Measurements from ENCODE around the gene PTPRM. TPM values are rescaled to one million over a fixed set of nuclear protein-coding genes. Genes with fewer than 3 reads are reported as not detected.

The PTPRM gene
- total RNA-seq, 1 donor from 2014 or later = 42.1 TPM

DNA sequence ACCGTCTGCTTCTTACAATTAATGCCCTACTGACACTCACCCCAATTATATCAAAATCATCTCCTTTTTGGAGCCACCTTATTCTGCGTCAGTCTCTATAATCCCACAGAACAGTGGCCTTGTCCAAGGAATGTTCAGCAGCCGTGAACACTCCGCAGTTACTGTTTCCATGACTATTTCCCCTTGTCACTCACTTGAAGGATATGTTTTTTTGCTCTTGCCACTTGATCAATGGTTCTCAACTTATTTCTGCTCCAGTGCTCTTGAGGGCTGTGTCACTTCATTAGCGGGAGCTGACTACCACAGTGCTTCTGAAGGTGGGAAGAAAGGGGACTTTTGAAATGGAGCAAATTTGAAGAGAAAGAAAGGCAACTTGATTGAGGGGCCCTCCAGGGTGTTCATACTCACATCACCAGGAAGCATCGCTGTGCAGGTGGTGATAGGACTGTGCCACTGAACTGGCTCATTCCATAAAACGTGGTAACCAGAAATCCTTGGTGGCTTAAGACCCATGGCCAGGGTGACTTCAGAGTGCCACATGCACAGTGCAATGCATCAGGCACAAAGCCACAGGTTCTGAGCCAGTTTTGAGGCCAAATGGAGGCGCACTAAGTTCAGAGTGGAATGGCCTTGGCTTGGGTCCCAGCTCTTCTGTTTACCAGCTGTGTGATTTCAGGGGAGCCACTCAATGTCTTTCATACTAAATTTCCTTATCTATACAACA lies 721.5 kb downstream of the PTPRM start:
- DNase-seq (ENCODE audit: low read depth) (no peak), FAIRE-seq (no peak)
- H3K4me3 ChIP-seq (ENCODE audit: low read depth, low read length) = no peak overlapping the region
- H3K27me3 ChIP-seq (ENCODE audit: control insufficient read depth, insufficient read depth, low read length) = no peaks in the 10 kb centered on the region
- no peaks in the 10 kb centered on the region for H3K36me3 ChIP-seq (ENCODE audit: control insufficient read depth, insufficient read depth, low read length)
- TF ChIP-seq, protein P1, sequence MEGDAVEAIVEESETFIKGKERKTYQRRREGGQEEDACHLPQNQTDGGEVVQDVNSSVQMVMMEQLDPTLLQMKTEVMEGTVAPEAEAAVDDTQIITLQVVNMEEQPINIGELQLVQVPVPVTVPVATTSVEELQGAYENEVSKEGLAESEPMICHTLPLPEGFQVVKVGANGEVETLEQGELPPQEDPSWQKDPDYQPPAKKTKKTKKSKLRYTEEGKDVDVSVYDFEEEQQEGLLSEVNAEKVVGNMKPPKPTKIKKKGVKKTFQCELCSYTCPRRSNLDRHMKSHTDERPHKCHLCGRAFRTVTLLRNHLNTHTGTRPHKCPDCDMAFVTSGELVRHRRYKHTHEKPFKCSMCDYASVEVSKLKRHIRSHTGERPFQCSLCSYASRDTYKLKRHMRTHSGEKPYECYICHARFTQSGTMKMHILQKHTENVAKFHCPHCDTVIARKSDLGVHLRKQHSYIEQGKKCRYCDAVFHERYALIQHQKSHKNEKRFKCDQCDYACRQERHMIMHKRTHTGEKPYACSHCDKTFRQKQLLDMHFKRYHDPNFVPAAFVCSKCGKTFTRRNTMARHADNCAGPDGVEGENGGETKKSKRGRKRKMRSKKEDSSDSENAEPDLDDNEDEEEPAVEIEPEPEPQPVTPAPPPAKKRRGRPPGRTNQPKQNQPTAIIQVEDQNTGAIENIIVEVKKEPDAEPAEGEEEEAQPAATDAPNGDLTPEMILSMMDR (IDR thresholded peaks at IDR 0.05; ENCODE audit: insufficient read depth, low read length, severe bottlenecking) = no peak

DNA sequence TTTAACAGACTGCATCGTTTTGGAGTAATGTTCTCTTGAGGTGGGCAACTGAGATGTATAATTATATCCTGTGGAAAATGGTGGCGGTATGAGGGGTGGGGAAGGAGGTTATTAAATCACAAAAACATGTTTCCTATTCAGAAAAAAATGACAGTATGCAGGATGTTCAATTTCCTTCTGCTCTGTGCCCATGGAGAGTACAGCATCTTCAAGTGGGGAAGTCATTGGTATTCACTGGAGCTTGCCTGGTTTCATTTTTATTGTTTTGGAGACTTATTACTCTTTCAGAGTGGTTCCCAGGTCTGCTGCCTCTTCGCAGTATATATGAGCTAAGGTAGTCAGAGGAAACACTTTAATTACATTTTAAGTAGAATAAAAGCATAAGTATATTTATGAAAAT lies 723.3 kb downstream of the PTPRM start:
- Histone ChIP-seq H3K4me3 (ENCODE audit: low read depth, low read length) (no peak overlapping the region), H3K36me3 (ENCODE audit: control insufficient read depth, insufficient read depth, low read length) (no peaks in the 10 kb centered on the region), H3K27me3 (ENCODE audit: control insufficient read depth, insufficient read depth, low read length) (no peaks in the 10 kb centered on the region)
- no peak for DNase-seq (ENCODE audit: low read depth)
- FAIRE-seq = no peak
- TF ChIP-seq, protein P1 (IDR thresholded peaks at IDR 0.05; ENCODE audit: insufficient read depth, low read length, severe bottlenecking) = no peak

DNA sequence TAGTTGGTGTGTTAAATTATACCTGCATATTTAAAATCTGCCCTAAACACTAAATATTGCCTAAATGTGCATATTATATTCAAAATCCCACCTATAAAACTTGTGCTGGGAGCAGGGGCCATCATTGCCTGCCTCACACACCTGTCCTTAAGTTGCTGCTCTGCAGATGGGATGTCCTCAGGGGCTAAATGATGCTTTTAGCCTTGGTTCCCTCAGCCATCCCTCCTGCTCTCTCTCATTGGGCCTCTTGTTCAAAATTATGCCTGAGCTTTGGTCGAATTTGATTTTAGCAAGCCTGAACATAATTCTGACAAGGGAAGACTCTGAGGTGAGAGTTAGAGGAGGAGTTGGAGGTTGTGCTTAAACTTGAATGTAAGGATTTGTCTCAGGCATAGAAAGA lies 723.8 kb downstream of the PTPRM start:
- Histone ChIP-seq H3K27me3 (ENCODE audit: control insufficient read depth, insufficient read depth, low read length) (no peaks in the 10 kb centered on the region), H3K36me3 (ENCODE audit: control insufficient read depth, insufficient read depth, low read length) (no peaks in the 10 kb centered on the region), H3K4me3 (ENCODE audit: low read depth, low read length) (no peak overlapping the region)
- no peak for FAIRE-seq
- TF ChIP-seq, protein P1 (IDR thresholded peaks at IDR 0.05; ENCODE audit: insufficient read depth, low read length, severe bottlenecking) = no peak
- DNase-seq (ENCODE audit: low read depth) = no peak

DNA sequence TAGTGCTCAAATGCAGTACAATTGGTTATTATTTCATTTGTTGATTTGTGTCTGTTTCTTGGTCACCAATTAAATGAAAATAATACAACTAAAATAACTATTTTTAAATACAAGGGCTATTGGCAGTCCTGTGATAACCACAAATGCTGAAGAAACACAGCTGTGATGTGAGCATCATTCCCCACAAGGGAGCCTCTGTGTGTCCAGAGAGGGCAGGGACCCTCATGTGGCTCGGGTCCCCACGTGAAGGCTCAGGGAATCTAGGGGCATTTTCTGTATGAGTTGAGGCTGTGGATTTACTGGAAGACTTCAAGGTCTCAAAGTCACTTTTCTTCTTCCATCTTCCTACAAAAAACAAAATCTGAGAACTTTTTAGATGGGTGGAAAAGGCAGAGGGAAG lies 726.1 kb downstream of the PTPRM start:
- FAIRE-seq (no peak), DNase-seq (ENCODE audit: low read depth) (no peak)
- TF ChIP-seq, protein P1 (IDR thresholded peaks at IDR 0.05; ENCODE audit: insufficient read depth, low read length, severe bottlenecking) = no peak
- Histone ChIP-seq H3K27me3 (ENCODE audit: control insufficient read depth, insufficient read depth, low read length) (no peaks in the 10 kb centered on the region), H3K4me3 (ENCODE audit: low read depth, low read length) (no peak overlapping the region), H3K36me3 (ENCODE audit: control insufficient read depth, insufficient read depth, low read length) (no peaks in the 10 kb centered on the region)

DNA sequence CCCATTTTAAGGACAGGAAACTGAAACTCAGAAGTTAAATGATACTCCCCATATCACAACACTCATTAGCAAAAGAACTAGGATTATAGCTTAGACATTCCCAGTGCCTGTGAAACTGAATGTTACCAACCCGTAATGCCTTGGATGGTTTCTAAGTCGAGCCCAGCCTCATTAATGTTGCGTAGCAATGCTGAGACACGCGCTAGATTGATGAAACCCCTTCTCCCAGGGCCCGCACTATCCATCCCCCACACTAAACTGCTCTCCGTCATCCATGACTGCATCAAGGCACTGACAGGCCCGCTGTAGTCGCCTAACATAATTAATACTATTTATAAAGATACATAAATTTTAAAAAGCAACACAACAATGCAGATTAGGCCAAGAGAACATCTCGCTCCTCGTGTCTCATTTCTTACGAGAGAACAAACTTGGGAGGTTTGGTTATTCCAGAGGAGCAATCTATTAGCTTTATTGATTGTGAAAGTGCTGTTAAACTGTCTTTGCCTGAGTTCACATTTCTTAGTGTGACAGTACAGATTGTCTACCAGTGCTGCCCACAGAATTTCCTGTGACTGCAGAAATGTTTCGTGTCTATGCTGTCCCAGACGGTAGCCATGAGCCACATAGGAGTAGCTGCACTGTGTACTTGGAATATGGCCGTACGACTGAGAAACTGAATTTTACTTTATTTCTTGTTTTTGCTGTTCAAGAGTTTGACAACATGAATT lies 729.9 kb downstream of the PTPRM start:
- DNase-seq (ENCODE audit: low read depth) (no peak), FAIRE-seq (no peak)
- Histone ChIP-seq H3K4me3 (ENCODE audit: low read depth, low read length) (no peak overlapping the region), H3K27me3 (ENCODE audit: control insufficient read depth, insufficient read depth, low read length) (no peaks in the 10 kb centered on the region), H3K36me3 (ENCODE audit: control insufficient read depth, insufficient read depth, low read length) (no peaks in the 10 kb centered on the region)
- TF ChIP-seq, protein P1 (IDR thresholded peaks at IDR 0.05; ENCODE audit: insufficient read depth, low read length, severe bottlenecking) = no peak

Measured in bronchial epithelial cell (primary cell).